Heart right ventricle (tissue), 16 donors: ENCODE data around the gene ZNF565. TPM values are rescaled to one million over a fixed set of nuclear protein-coding genes. Genes with fewer than 3 reads are reported as not detected.

Experiments used
- ATAC-seq, 8 donors: fragments of 200-7000 bp; cut with Tn5 transposase; one replicate each; pipeline ENCODE4 v1.9.1; 2020; ENCODE audit warnings: mild to moderate bottlenecking in 8 of 8, moderate library complexity in 8 of 8, moderate number of reproducible peaks in 1 of 8
- DNase-seq, 2 donors: peaks; one replicate each; pipeline ENCODE4 v3.0.0-alpha.2; 2020
- H3K27ac ChIP-seq, 10 donors: fragments of 200-600 bp; sonication (generic) in 2 of 10; one replicate each; pipeline versions ENCODE4 v1.5.0 to v1.8.0; 2020 to 2022; ENCODE audit warnings: mild to moderate bottlenecking in 3 of 10
- H3K27me3 ChIP-seq, 7 donors: fragments of 200-600 bp; one replicate each; pipeline ENCODE4 v1.8.0; 2021 to 2022; ENCODE audit warnings: mild to moderate bottlenecking in 2 of 7
- H3K36me3 ChIP-seq, 9 donors: fragments of 200-600 bp; sonication (generic) in 1 of 9; one replicate each; pipeline versions ENCODE4 v1.5.0 to v1.8.0; 2020 to 2022; ENCODE audit warnings: mild to moderate bottlenecking in 2 of 9
- H3K4me1 ChIP-seq, 9 donors: fragments of 200-600 bp; sonication (generic) in 1 of 9; one replicate each; pipeline versions ENCODE4 v1.5.0 to v1.8.0; 2020 to 2022; ENCODE audit warnings: mild to moderate bottlenecking in 4 of 9
- H3K4me3 ChIP-seq, 10 donors: fragments of 200-600 bp; sonication (generic) in 2 of 10; one replicate each; pipeline versions ENCODE4 v1.5.0 to v1.8.0; 2020 to 2022; ENCODE audit warnings: mild to moderate bottlenecking in 7 of 10, moderate library complexity in 2 of 10
- H3K9me3 ChIP-seq, 11 donors: fragments of 200-600 bp in 10 of 11; sonication (generic) in 2 of 11; one replicate each; pipeline versions ENCODE4 v1.5.0 to v1.8.0; 2013 to 2022; ENCODE audit warnings: mild to moderate bottlenecking in 2 of 11, control low read depth in 1 of 11, moderate library complexity in 1 of 11
- CTCF ChIP-seq, 9 donors: fragments of 200-600 bp; sonication (generic) in 2 of 9; IDR thresholded peaks; one replicate each; pipeline versions ENCODE4 v1.5.0 to v1.8.0; 2021 to 2022; ENCODE audit warnings: antibody characterized with exemption in 9 of 9, mild to moderate bottlenecking in 5 of 9, moderate library complexity in 1 of 9
- WGBS, 2 donors: extraction: QIAGEN DNeasy Blood & Tissue Kit; methylation state at CpG; one replicate each; pipeline ENCODE4 v1.1.7; 2013; ENCODE audit warnings: inconsistent platforms in 1 of 2; 5-methylcytosine and 5-hydroxymethylcytosine counted together
- intact Hi-C, 10 donors: fragments of 100-400 bp; cut with DNase I; formaldehyde crosslinking; loops; one replicate each; pipeline versions ENCODE4 v1.11.1 to v1.14.2; 2022
- polyA plus RNA-seq, 2 donors: library from polyadenylated mRNA; stranded (reverse); fragments of 200-250 nt; gene quantifications; one replicate each; pipeline ENCODE4 v1.2.3, GENCODE V29; 2013
- total RNA-seq, 10 donors: library from RNA; stranded (reverse); fragmentation: NEBNext Ultra II Directional in 3 of 10; extraction: Animal tissue kit (Norgen Biotek cat#: 25700) in 3 of 10; gene quantifications; one replicate each; pipeline versions ENCODE4 v1.2.1 to v1.2.4, GENCODE V29; 2021 to 2023
- donor health status: Arrhythmogenic right ventricular cardiomyopathy.
- donor health status: ischemic (EF 13 %, LVEDD 7.1; RV severe dilation, severe dysfunction).
- donor health status: healthy with polysubstance abuse.
- donor health status: DM: no; HTN: yes; CAD: no.
- donor health status: DM: no; HTN: no; CAD: no.
- donor health status: ischemic (EF 25% LVEDD 6.9; RV normal size, moderate dysfunction).
- donor health status: ischemic (EF 25% LVEDD 5.7; RV mildly dilated, moderate dysfunction).
- donor health status: healthy.
- donor health status: DM: yes; HTN: yes; CAD: no.
- donor health status: Ischemic cardiomyopathy.
- donor health status: ischemic (EF 35%, LVEDD 5.7; RV mildly dilated, moderate dysfunction).
- donor health status: nonischemic (EF 11% LVEDD 7.7; RV severe dilation, severe dysfunction).
- donor health status: DM: yes; HTN: yes; CAD: no.
- donor health status: PGD.
- donor health status: ischemic (EF 29% LVEDD 5.4; RV normal size, mild dysfunction).
- donor health status: nonischemic (EF 23%, LVEDD 6.1; RV moderate dilation, normal function).

ZNF565 gene
- total and polyA plus RNA-seq, 12 donors = 2.2 to 5.1 (median 3.5) TPM

- no peak for TF ChIP-seq CTCF (IDR thresholded peaks at IDR 0.05)
- WGBS, 2 donors = 37 to 38% methylated on average over 5 of the region's 5 CpGs
- peaks cover 0 to 5% (median 0%) of the 10 kb centered on the region in 11 donors for H3K9me3 ChIP-seq
- H3K4me3 ChIP-seq = no peak overlapping the region
- peaks cover 0 to 96% (median 32%) of the 10 kb centered on the region in 9 donors for H3K36me3 ChIP-seq
- H3K27ac ChIP-seq = peak overlapping the region in 2 of 10 donors; percentile 6 to 27
- intact Hi-C loops = no loop called here
- H3K27me3 ChIP-seq = no peaks in the 10 kb centered on the region
- peaks cover 4 to 35% (median 23%) of the 10 kb centered on the region in 9 donors for H3K4me1 ChIP-seq
- DNase-seq = no peak
- ATAC-seq = peak in 1 of 8 donors; percentile 26
Measured at GRCh38 chr19:36225219-36225892, 10.9 kb upstream of the ZNF565 start.

GRCh38 chr19:36222503-36222902 is 8.0 kb upstream of the ZNF565 start:
- ATAC-seq (no peak), DNase-seq (no peak)
- peaks cover 0 to 93% (median 25%) of the 10 kb centered on the region in 9 donors for H3K36me3 ChIP-seq
- no peak for TF ChIP-seq CTCF (IDR thresholded peaks at IDR 0.05)
- H3K27me3 ChIP-seq = no peaks in the 10 kb centered on the region
- H3K27ac ChIP-seq = no peak overlapping the region
- 97 to 98% methylated on average over 4 of the region's 4 CpGs for WGBS, 2 donors
- no peaks in the 10 kb centered on the region for H3K9me3 ChIP-seq
- H3K4me1 ChIP-seq = peaks cover 4 to 57% (median 29%) of the 10 kb centered on the region in 9 donors
- intact Hi-C loops = no loop called here
- H3K4me3 ChIP-seq = no peak overlapping the region

GRCh38 chr19:36221474-36221873 is 7.0 kb upstream of the ZNF565 start:
- ATAC-seq (no peak), DNase-seq (no peak)
- Histone ChIP-seq H3K27me3 (no peaks in the 10 kb centered on the region), H3K4me3 (no peak overlapping the region), H3K27ac (no peak overlapping the region), H3K9me3 (no peaks in the 10 kb centered on the region), H3K4me1 (peaks cover 4 to 67% (median 33%) of the 10 kb centered on the region in 9 donors), H3K36me3 (peaks cover 0 to 83% (median 23%) of the 10 kb centered on the region in 9 donors)
- WGBS, 2 donors = 88 to 93% methylated on average over 4 of the region's 4 CpGs
- TF ChIP-seq CTCF (IDR thresholded peaks at IDR 0.05) = no peak
- intact Hi-C loops = no loop called here

- no peaks in the 10 kb centered on the region for H3K27me3 ChIP-seq
- peaks cover 0 to 52% (median 18%) of the 10 kb centered on the region in 9 donors for H3K4me1 ChIP-seq
- H3K9me3 ChIP-seq = no peaks in the 10 kb centered on the region
- H3K27ac ChIP-seq = peak overlapping the region; percentile 88 to 96 (median 92)
- intact Hi-C loops = loop anchor here in 2 of 10 donors (1.0 to 10.0 kb wide), 2 partner anchors 100 to 449 kb away; partner anchors contain the start of genes TBCB (in 1 of the 2) and ZNF461 (in 1 of the 2)
- H3K36me3 ChIP-seq = peaks cover 0 to 32% (median 9%) of the 10 kb centered on the region in 9 donors
- ATAC-seq (peak in 2 of 8 donors; percentile 0), DNase-seq (no peak)
- 1% methylated on average over 27 of the region's 27 CpGs for WGBS, 2 donors
- no peak for TF ChIP-seq CTCF (IDR thresholded peaks at IDR 0.05)
- peak overlapping the region; percentile 58 to 85 (median 76) for H3K4me3 ChIP-seq
Measured at GRCh38 chr19:36215276-36216123, 1.0 kb upstream of the ZNF565 start.
